GM21381 (cell line): ENCODE measurements around the gene CLEC3B.
"Not testable (repeated sequence)": the region's sequence is repeated elsewhere in the genome, so short reads cannot be mapped to it uniquely, and the experiment has no call there.

Experiments
- ATAC-seq: cut with Tn5 transposase; IDR thresholded peaks from one replicate; pipeline ENCODE4 v1.9.1; 2021; ENCODE audit warnings: mild to moderate bottlenecking, moderate library complexity; ENCODE audit not compliant: unreplicated experiment

The CLEC3B gene

DNA sequence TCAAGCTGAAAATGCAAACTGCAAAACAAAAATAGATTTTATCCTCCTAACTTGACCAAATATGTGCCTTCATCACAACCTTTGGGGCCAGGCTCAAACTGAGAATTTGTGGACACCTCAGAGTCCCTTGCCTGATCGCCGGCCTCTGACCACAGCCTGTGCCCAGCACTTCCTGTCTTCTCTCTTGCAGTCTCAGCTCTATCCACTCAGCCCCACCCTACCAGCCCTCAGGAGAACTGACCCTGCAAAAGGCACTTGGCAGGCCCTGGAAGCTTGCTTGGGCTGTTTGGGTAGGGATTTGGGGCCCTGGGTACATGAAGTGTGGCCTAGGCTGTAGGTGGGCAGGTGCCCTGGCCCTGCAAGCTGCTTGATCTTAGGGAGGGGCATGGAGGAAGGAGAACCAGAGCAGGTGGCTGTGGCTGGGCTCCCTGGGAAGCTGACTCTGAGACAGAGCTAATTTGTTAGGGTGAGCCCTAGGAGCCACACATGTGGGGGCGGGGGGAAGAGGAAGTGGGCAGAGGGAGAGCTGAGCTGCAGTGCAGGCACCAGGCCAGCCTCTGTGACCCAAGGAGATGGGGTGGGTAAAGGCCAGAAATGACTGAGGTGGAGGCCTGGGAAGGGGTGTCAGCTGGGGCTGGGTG is 8.6 kb downstream of the CLEC3B start:
- no peak for ATAC-seq

DNA sequence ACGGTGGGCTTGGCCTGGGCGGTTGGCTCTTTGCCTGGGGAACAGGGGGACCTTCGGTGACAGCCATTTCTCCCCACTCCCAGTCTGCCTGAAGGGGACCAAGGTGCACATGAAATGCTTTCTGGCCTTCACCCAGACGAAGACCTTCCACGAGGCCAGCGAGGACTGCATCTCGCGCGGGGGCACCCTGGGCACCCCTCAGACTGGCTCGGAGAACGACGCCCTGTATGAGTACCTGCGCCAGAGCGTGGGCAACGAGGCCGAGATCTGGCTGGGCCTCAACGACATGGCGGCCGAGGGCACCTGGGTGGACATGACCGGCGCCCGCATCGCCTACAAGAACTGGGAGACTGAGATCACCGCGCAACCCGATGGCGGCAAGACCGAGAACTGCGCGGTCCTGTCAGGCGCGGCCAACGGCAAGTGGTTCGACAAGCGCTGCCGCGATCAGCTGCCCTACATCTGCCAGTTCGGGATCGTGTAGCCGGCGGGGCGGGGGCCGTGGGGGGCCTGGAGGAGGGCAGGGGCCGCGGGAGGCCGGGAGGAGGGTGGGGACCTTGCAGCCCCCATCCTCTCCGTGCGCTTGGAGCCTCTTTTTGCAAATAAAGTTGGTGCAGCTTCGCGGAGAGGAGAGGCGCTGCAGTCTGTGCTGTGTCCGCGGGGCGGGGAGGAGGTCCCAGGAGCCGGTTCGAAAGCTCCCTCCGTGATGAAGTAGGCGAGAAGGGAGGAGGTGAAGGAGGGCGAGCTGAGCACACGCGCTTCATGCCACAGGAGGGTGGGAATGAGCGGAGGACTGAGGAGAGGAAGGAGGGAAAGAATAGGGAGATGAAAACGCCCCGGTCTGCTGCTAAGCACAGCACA is 9.6 kb downstream of the CLEC3B start:
- ATAC-seq, result no peak

DNA sequence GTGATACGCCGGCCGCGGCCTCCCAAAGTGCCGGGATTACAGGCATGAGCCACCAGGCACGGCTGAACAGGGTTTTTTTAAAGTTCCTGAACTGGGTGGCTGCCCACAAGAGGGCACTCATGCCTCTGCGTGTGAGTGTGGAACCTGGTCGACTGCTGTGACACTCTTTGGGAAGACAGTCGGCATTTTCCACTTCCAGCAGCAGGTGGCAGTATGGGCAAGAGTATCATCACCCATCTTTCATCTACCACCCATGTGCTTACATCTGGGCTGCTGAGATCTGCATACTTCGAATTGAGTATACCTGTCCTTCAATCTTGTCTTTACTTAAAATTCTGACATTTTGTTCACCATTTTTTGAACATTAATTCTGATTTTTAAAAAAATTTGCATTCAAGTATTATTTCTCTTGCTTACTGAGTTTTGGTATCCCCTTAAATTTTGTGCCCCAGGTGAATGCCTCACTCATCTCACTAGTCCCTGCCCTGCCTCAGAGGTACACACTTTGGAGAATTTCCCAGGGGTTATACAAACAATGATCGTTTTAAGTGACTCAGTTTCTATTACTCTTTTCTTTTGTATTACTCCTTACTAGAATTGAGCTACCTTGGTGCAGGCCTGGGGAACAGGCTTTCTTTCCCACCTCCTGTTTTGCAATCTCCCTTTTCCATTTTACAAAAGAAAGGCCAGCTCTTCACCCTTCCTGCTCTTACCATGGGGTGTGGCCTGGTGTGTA is 11.8 kb downstream of the CLEC3B start:
- peak; percentile 63 for ATAC-seq

DNA sequence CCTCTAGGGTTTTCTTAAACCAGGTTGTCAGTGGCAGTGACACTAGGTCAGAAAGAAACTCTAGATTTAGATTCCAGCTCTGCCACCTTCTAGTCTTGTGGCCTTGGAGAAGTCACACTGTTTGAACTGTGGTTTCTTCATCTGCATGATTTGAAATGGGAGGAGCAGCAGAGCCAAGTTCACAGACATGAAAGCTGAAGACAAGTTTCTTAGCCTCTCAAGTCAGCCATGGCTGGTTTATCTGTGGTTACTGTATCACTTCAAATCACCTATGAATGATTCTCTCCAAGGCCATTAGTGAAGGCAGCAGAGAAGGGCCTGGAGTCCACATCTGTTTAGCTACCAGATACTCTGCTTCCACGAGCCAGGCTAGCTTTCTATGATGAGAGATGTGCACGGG is 15.6 kb downstream of the CLEC3B start:
- ATAC-seq, result no peak

DNA sequence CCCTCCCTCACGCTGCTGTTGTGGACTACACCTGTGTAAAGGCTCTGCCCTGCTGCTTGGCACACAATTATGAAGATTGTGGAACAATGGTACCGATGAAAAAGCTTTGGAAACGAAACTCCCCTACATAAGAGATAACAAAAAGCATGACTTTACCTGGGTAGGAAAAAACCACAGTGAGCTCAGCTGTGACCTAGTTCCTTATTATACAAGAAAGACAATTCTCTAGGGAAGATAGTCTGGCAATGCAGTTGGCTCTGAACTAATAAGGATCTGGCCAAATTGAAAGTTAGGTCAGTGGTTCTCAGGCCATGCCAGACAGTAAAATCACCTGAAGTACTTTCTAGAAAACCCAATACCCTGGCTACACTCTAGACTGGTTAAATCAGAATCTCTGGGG is 16.1 kb downstream of the CLEC3B start:
- ATAC-seq, result no peak

DNA sequence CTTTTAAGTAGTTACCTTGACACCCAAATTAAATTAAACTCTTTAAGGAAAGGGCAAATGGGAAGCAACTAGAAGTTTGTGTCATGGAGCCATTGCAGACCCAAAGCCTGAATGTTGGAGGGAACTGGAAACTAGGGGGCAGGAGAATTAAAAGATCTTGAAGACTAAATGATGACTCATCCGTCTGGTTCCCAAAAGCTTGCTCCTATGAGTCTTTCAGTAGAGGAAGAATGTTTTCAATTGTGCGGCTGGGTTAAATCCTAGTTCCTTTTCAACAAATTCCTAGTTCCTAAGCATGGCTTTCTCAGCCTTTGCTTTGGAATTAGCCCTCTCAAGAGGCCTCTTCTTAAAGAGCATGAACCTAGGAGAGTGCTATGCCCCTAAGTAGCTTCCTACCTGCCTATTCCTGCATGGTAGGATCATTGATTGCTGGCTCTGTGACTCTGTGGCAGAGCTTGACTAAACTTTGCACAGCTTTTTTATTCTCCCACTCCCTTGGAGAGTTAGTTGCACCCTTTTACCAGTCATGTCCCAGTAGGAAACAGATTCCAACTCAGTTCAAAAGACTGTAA is 17.7 kb downstream of the CLEC3B start:
- ATAC-seq, result no peak

DNA sequence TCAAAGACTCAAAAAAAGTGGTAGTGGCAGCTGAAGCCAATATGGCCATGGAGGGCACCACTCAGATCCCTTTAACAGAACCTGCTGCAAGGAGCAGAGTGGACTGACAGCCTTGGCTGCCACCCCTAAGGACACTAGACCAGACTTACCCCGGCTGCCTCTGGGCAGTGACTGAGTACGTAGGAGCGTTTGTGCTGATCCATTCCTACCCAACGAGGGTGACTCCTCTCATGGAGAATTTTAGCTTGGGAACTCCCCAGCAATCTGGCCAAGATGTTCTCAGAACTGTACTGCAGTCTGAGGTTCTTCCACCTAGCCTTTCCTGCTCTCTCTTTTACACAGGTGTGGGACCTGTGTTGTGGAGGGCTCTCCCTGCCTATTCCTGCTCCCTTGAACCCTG is 22.1 kb downstream of the CLEC3B start:
- no peak for ATAC-seq

DNA sequence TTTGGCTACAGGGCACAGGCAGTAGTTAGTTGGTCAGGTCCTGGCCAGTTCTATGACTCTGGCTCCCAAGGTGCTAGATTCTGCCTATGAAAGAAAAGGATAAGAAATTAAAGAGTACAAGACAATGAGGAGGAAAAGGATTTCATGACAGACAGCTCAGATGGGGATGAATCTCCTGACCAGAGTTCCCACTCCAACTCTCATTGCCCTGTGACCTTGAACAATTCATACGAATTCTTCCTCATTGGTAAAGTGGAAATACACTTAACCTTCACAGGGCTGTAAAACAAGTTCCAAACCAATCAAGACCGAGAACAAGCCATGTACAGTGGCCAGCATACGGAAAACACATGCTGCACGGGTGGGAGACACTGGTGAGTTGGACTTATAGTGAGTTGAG is 23.7 kb downstream of the CLEC3B start:
- no peak for ATAC-seq

DNA sequence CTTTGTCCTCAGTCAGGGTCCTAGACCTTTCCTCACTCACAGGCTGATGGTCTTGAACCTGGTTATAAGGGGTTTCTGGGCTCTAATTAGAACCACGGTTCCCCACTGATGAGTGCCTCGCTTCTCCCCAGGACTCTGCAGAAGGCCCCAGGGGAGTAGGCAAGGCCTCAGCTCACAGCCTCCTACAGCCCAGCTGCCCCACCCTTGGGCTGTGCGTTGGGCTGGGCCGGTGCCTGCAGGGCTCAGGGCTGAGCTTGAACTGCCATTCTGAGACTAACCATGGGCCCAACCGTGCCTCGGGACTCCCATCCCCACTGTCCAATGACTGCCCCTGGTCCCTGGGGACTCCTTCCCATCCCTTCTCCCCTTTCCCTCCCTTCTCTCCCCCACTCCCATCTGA is 25.6 kb downstream of the CLEC3B start:
- no peak for ATAC-seq

DNA sequence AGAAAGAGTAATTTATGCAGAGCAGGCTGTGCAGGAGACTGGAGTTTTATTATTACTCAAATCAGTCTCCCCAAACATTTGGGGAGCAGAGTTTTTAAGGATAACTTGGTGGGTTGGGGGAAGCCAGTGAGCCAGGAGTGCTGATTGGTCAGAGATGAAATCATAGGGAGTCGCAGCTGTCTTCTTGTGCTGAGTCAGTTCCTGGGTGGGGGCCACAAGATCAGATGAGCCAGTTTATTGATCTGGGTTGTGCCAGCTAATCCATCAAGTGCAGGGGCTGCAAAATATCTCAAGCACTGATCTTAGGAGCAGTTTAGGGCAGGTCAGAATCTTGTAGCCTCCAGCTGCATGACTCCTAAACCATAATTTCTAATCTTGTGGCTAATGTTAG is 27.7 kb downstream of the CLEC3B start:
- ATAC-seq, result not testable (repeated sequence)

DNA sequence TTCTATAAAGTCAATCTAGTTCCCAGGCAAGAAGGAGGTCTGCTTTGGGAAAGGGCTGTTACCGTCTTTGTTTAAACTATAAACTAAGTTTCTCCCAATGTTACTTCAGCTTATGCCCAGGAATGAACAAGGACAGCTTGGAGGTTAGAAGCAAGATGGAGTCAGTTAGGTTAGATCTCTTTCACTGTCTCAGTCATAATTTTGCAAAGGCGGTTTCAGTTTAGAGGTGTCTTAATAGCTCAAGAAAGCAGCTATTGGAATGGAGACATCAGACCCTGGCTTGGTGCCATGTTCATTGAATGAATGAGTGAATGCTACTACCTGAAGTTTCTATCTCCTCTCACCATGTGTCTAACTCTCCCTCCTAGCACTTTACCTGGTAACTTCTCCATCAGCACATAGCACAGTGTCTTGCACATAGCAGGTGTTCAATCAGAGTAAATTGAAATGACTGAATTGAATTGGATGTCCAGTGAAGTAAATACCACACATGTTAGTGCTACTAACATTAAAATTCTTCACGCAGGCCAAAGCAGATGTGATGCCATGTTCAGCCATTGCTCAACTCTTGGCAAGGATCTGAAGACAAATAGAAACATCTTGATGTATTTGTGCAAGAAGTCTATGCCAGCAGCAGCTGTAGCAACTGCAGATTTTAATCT is 28.2 kb downstream of the CLEC3B start:
- no peak for ATAC-seq

DNA sequence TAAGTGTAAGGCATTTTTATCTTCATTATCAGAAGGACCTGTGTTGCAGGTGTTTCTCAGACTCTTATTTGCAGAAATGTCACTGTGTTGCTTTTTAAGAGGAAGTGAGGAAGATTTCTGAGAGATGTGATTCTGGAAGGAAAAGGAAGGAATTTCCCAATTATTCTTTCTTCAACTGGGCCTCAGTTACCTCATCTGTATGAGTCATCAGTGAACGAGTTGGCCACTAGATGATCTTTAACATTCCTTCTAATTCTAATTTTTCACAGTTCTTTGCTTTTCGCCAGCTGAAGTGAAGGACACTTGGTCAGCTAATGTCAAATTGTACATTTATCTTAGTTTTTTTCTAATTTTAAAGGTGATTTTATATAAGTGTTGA is 28.9 kb downstream of the CLEC3B start:
- ATAC-seq, result no peak

DNA sequence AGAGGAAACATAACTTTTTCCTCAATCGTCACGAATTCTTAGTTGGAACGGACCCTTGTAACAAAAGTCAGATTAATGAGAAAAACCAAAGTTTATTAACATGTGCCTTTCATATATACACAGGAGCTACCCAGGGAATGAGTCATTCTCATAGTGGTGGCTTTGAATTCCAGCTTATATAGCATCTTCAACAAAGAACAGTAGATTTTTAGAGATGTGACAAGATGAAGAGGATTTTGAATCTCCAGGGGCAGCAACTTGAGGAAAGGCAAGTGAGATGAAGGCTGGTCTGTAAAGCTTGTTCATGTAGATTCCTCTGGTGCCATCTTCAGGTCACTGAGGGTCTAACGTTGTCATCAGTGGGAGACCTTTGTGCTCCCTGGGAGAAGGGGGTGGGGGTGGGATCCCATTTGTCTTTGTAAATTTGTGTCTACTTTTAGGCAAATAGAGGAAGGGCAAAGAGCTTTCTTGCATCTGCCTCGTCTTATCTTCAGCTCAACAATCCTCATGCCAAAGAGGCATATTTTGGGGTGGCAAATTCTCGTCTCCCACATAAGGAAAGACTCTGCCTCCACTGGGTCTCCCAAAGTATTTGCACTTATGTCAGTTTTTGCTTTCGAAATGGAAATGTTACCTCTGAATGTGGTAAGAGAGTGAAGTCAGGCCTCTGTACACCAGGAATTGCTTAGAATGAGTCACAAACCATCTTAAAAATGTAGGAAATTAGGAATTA is 29.5 kb downstream of the CLEC3B start:
- ATAC-seq, result no peak

DNA sequence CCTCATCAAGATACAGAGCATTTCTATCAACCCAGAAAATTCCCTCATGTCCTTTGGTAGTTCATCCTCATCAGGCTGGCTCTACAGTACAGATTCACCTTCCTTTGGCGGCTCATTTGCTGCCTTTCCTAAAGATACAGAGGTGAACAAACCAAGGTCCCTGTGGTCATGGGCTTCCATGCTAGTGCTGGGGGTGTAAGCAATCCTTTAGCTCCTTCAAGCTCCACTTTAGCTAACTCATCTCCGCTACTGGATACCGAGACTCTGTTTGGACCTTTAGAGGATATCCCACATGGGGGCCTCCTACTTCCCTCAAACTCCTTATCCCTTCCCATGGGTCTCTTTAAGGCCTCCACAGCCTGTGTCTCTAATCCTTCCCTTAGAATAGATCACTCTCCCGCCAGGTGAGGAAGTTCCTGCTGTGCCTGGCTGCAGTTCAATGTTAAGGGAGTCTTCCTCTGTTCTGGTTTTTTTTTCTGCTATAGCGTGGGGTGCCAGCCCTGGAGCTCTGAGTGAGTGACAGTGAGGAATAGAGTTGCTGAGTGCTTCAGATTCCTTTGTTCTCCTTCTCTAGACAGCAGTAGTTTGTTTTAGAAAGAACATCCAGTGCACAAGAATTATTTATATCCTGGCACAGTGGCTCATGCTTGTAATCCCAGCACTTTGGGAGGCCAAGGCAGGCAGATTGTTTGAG is 30.7 kb downstream of the CLEC3B start:
- ATAC-seq, result no peak

DNA sequence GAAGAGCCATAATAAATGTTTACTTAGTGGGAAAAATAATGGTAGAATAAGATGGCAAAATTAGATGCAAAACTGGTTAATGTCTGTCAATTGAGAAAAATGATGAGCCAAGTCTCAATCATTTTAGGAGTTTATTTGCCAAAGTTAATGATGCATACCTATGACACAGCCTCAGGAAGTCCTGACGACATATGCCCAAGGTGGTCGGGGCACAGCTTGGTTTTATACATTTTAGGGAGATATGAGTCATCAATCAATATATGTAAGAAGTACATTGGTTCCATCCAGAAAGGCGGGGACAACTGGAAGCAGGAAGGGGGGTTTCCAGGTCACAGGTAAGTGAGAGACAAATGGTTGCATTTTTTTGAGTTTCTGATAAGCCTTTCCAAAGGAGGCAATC is 31.5 kb downstream of the CLEC3B start:
- ATAC-seq, result no peak

DNA sequence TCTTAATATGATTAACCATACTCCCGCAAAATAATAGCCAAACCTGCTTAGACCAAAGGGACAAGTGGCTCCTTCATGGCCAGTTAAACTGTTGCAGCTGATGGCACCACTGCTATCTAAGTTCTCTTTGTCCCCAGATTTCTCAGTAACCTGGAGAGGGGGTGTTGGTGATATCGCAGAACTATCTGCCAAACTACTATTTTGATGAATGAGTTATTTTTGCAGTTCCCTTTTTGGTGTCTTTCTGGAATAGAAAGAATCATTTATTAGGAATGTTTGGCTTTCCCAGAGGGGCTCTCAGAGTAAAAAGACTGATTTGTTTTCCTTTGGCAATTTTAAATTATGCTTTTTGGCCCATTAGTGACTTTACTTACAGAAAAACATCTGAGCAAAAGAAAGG is 33.0 kb downstream of the CLEC3B start:
- no peak for ATAC-seq

DNA sequence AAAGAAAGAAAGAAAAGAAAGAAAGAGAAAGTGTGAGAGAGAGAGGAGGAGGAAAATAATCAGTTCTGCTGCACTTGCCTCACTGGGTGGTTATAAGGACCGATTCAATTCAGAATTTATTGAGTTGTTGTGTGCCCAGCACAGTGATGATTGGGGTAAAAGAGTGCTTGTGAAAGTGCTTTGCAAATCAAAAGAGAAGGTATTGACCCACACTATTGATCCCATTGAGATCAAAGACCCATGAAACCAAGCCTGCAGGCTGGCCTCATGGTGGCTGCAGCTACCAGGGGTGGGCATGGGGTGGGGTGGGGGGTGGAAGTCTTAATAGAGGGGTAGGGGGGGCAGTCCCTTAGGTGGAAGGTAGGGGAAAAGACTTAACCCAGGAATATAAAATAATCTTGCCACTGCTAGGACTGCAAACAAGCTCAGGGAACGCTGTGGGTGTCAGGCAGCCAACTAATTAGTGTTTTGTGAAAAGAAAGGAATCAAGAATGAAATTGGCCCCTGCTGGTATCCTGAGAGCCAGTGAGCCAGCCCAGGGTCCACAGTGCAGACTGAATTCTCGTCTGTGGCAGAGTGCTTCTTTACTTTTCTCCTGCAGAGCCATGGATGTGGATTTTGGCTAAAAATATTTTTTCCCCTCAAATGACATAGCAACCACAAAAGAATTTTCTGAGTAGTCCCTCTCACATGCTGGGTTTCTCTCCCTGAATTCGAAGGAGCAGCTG is 34.2 kb downstream of the CLEC3B start:
- no peak for ATAC-seq

DNA sequence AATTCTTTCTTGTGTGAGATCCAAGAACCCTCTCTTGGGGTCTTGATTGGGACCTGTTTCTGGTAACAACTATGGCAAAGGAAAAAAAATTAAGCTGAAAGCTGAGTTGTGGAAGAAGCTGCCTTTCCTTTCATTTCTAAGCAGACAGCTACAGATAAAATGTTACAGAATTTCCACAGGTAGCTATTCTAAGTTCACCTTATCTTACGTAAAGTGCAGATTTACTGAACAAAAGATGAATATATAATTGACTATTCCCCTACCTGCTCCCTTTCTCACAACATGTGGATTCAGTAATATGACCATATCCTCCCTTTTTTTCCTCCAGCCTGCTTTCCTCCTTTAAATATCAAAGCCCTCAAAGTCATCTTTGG is 36.6 kb downstream of the CLEC3B start:
- ATAC-seq, result no peak
